NCI-H526 treated with DMSO at 0.1 percent for 48 hours (cell line): ENCODE measurements around the gene LILRA5.
"Not testable (repeated sequence)": the region's sequence is repeated elsewhere in the genome, so short reads cannot be mapped to it uniquely, and the experiment has no call there.

ENCODE experiments used
- DNase-seq: peaks from one replicate; lab custom pipeline; 2025; lab: John Stamatoyannopoulos, UW

Gene LILRA5

GRCh38 chr19:54333586-54334298 is 20.8 kb upstream of the LILRA5 start:
- no peak for DNase-seq

- DNase-seq: no peak
These were observed 19.2 kb upstream of the LILRA5 start for GRCh38 chr19:54332149-54332548.

- no peak for DNase-seq
These were observed 18.7 kb upstream of the LILRA5 start for GRCh38 chr19:54331626-54332025.

GRCh38 chr19:54329476-54330165 is 16.7 kb upstream of the LILRA5 start:
- no peak for DNase-seq

- DNase-seq: not testable (repeated sequence)
These were observed 15.8 kb upstream of the LILRA5 start for GRCh38 chr19:54328781-54329180.

GRCh38 chr19:54325631-54326030 is 12.7 kb upstream of the LILRA5 start:
- DNase-seq: no peak

GRCh38 chr19:54325194-54325621 is 12.2 kb upstream of the LILRA5 start:
- peak; percentile 45 for DNase-seq

GRCh38 chr19:54324071-54324470 is 11.1 kb upstream of the LILRA5 start:
- no peak for DNase-seq

- not testable (repeated sequence) for DNase-seq
These were observed 10.0 kb upstream of the LILRA5 start for GRCh38 chr19:54322934-54323333.

- DNase-seq: not testable (repeated sequence)
These were observed 9.3 kb upstream of the LILRA5 start for GRCh38 chr19:54322295-54322694.

GRCh38 chr19:54319892-54320670 is 7.1 kb upstream of the LILRA5 start:
- no peak for DNase-seq

- DNase-seq: no peak
These were observed 6.1 kb upstream of the LILRA5 start for GRCh38 chr19:54319049-54319448.

GRCh38 chr19:54317965-54318240 is 4.9 kb upstream of the LILRA5 start:
- DNase-seq: no peak

- no peak for DNase-seq
These were observed 4.4 kb upstream of the LILRA5 start for GRCh38 chr19:54317108-54317964.

- peak; percentile 18 for DNase-seq
These were observed 3.8 kb upstream of the LILRA5 start for GRCh38 chr19:54316746-54317107.

GRCh38 chr19:54315956-54316355 is 3.0 kb upstream of the LILRA5 start:
- no peak for DNase-seq

GRCh38 chr19:54312011-54312410 is 955 bp downstream of the LILRA5 start:
- DNase-seq: no peak

GRCh38 chr19:54311486-54311885 is 1.5 kb downstream of the LILRA5 start:
- DNase-seq: no peak

- no peak for DNase-seq
These were observed 2.4 kb downstream of the LILRA5 start for GRCh38 chr19:54310543-54310942.

GRCh38 chr19:54309811-54310210 is 3.2 kb downstream of the LILRA5 start:
- DNase-seq: no peak

- DNase-seq: no peak
These were observed 5.5 kb downstream of the LILRA5 start for GRCh38 chr19:54307389-54308020.

- no peak for DNase-seq
These were observed 7.8 kb downstream of the LILRA5 start for GRCh38 chr19:54305141-54305540.
